Measurements from ENCODE around the gene NBAS. TPM values are rescaled to one million over a fixed set of nuclear protein-coding genes. Genes with fewer than 3 reads are reported as not detected.

NBAS gene
- polyA plus RNA-seq, 1 donor (not counting 4 experiments of a cell fraction or from before 2014, with no cell fraction given), result 27.9 TPM

DNA sequence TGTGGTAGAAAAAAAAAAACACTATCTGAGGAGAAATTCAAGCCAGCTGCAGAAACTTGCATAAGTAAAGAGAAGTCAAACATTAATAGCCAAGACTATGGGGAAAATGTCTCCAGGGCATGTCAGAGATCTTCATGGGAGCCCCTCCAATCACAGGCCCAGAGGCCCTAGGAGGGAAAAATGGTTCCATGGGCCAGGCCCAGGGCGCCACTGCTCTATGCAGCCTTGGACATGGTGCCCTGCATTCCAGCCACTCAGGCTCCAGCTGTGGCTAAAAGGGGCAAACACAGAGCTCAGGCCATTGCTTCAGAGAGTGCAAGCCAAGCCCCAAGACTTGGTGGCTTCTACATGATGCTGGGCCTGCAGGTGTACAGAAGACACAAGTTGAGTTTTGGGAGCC is 354.7 kb downstream of the NBAS start:
- no peak for FAIRE-seq
- dilution Hi-C loops (cut with MboI; ENCODE audit: extremely low pct_ligation_motif_present, low sequenced_read_pairs), result no loop called here
- no peaks in the 10 kb centered on the region for H3K9me1 ChIP-seq (ENCODE audit: control insufficient read depth, extremely low read depth, insufficient read depth, low read length)
- H3K4me3 ChIP-seq (ENCODE audit: control insufficient read depth in 2 of 3, extremely low read depth in 1 of 3, insufficient read depth in 2 of 3, low read depth in 1 of 3, low read length in 3 of 3), result no peak overlapping the region
- H3K9me3 ChIP-seq (ENCODE audit: control insufficient read depth, low read depth, low read length), result no peaks in the 10 kb centered on the region
- no peaks in the 10 kb centered on the region for H4K20me1 ChIP-seq (ENCODE audit: control insufficient read depth, extremely low read depth, insufficient read depth, low read length)
- no peaks in the 10 kb centered on the region for H3K79me2 ChIP-seq (ENCODE audit: control insufficient read depth, insufficient read depth, low read length)
- no peak overlapping the region for H2AFZ ChIP-seq (ENCODE audit: control insufficient read depth, low read length)
- TF ChIP-seq, protein P1, sequence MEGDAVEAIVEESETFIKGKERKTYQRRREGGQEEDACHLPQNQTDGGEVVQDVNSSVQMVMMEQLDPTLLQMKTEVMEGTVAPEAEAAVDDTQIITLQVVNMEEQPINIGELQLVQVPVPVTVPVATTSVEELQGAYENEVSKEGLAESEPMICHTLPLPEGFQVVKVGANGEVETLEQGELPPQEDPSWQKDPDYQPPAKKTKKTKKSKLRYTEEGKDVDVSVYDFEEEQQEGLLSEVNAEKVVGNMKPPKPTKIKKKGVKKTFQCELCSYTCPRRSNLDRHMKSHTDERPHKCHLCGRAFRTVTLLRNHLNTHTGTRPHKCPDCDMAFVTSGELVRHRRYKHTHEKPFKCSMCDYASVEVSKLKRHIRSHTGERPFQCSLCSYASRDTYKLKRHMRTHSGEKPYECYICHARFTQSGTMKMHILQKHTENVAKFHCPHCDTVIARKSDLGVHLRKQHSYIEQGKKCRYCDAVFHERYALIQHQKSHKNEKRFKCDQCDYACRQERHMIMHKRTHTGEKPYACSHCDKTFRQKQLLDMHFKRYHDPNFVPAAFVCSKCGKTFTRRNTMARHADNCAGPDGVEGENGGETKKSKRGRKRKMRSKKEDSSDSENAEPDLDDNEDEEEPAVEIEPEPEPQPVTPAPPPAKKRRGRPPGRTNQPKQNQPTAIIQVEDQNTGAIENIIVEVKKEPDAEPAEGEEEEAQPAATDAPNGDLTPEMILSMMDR (optimal IDR thresholded peaks at IDR 0.05 in 1 of 3, IDR thresholded peaks at IDR 0.05 in 1 of 3, conservative IDR thresholded peaks at IDR 0.05 in 1 of 3; ENCODE audit: extremely low read depth in 1 of 3, insufficient read depth in 2 of 3, low read length in 3 of 3), result no peak
- no peak for TF ChIP-seq EZH2 (IDR thresholded peaks at IDR 0.05; ENCODE audit: low read length)
- H3K4me1 ChIP-seq (ENCODE audit: control insufficient read depth, extremely low read depth, insufficient read depth, low read length), result no peaks in the 10 kb centered on the region
- H3K9ac ChIP-seq (ENCODE audit: control insufficient read depth, extremely low read depth, insufficient read depth, low read length), result no peak overlapping the region
- peaks cover 0 to 1% of the 10 kb centered on the region in 2 experiments for H3K36me3 ChIP-seq (ENCODE audit: control insufficient read depth in 2 of 2, extremely low read depth in 1 of 2, insufficient read depth in 2 of 2, low read length in 2 of 2)
- no peak for DNase-seq (ENCODE audit: low read depth, low spot score)
- no peak overlapping the region for H3K4me2 ChIP-seq (ENCODE audit: control insufficient read depth, extremely low read depth, insufficient read depth, low read depth, low read length)
- H3K27ac ChIP-seq (ENCODE audit: control insufficient read depth, insufficient read depth, low read length), result no peak overlapping the region
- no peaks in the 10 kb centered on the region for H3K27me3 ChIP-seq (ENCODE audit: control insufficient read depth, extremely low read depth, insufficient read depth, low read length)

DNA sequence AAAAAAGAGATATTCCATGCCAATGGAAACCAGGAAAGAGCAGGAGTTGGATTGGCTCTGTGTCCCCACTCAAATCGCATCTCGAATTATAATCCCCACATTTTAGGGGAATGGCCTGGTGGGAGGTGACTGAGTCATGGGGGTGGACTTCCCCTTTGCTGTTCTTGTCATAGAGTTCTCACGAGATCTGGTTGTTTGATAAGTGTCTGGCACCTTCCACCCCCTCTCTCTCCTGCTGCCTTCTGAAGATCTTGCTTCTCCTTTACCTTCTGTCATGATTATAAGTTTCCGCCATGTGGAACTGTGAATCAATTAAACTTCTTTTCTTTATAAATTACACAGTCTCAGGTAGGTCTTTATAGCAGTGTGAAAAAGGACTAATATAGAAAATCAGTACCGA is 355.6 kb downstream of the NBAS start:
- no peaks in the 10 kb centered on the region for H3K9me3 ChIP-seq (ENCODE audit: control insufficient read depth, low read depth, low read length)
- H3K27me3 ChIP-seq (ENCODE audit: control insufficient read depth, extremely low read depth, insufficient read depth, low read length), result no peaks in the 10 kb centered on the region
- no peaks in the 10 kb centered on the region for H3K4me1 ChIP-seq (ENCODE audit: control insufficient read depth, extremely low read depth, insufficient read depth, low read length)
- TF ChIP-seq EZH2 (IDR thresholded peaks at IDR 0.05; ENCODE audit: low read length), result no peak
- TF ChIP-seq, protein P1 (optimal IDR thresholded peaks at IDR 0.05 in 1 of 3, IDR thresholded peaks at IDR 0.05 in 1 of 3, conservative IDR thresholded peaks at IDR 0.05 in 1 of 3; ENCODE audit: extremely low read depth in 1 of 3, insufficient read depth in 2 of 3, low read length in 3 of 3), result no peak
- no peak overlapping the region for H3K9ac ChIP-seq (ENCODE audit: control insufficient read depth, extremely low read depth, insufficient read depth, low read length)
- H2AFZ ChIP-seq (ENCODE audit: control insufficient read depth, low read length), result no peak overlapping the region
- no peak overlapping the region for H3K4me3 ChIP-seq (ENCODE audit: control insufficient read depth in 2 of 3, extremely low read depth in 1 of 3, insufficient read depth in 2 of 3, low read depth in 1 of 3, low read length in 3 of 3)
- H4K20me1 ChIP-seq (ENCODE audit: control insufficient read depth, extremely low read depth, insufficient read depth, low read length), result no peaks in the 10 kb centered on the region
- H3K79me2 ChIP-seq (ENCODE audit: control insufficient read depth, insufficient read depth, low read length), result no peaks in the 10 kb centered on the region
- H3K27ac ChIP-seq (ENCODE audit: control insufficient read depth, insufficient read depth, low read length), result no peak overlapping the region
- dilution Hi-C loops (cut with MboI; ENCODE audit: extremely low pct_ligation_motif_present, low sequenced_read_pairs), result no loop called here
- H3K36me3 ChIP-seq (ENCODE audit: control insufficient read depth in 2 of 2, extremely low read depth in 1 of 2, insufficient read depth in 2 of 2, low read length in 2 of 2), result peaks cover 0 to 1% of the 10 kb centered on the region in 2 experiments
- H3K4me2 ChIP-seq (ENCODE audit: control insufficient read depth, extremely low read depth, insufficient read depth, low read depth, low read length), result no peak overlapping the region
- DNase-seq (ENCODE audit: low read depth, low spot score) (no peak), FAIRE-seq (no peak)
- no peaks in the 10 kb centered on the region for H3K9me1 ChIP-seq (ENCODE audit: control insufficient read depth, extremely low read depth, insufficient read depth, low read length)

All from keratinocyte (primary cell).